WTC11 (cell line): ENCODE data around the gene CD70.

Source experiments
- CREB1 ChIP-seq: sonication (generic); formaldehyde crosslinking; IDR thresholded peaks from 2 replicates; pipeline ENCODE4 v1.8.0; 2023; ENCODE audit warnings: mild to moderate bottlenecking, missing genetic modification reagents
- FOXK1 ChIP-seq: sonication (generic); formaldehyde crosslinking; IDR thresholded peaks from 2 replicates; pipeline ENCODE4 v1.8.0; 2022; ENCODE audit warnings: mild to moderate bottlenecking, moderate library complexity, missing genetic modification reagents
- TF ChIP-seq, protein P1 (sequence below): fragments of 200-600 bp; IDR thresholded peaks from 2 replicates; pipeline ENCODE4 v1.8.0; 2022; ENCODE audit warnings: antibody characterized with exemption

DNA sequence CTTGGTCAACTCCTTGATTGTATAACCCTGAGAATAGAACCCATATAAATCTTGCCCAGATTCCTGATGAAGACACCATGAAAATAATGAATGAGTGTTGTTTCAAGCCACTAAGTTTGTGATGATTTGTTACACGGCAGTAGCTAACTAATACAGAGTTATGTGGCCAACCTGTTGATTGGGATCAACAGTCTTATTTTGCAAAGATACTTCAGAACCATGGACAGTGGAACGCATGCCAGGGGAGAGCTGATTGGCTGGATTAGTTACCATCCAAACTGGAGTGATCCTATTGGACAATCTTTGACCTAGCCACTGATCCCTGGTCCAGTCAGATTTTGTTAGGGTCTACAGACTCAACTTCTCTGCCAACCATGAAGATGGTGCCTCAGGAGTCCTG lies 26.6 kb downstream of the CD70 start:
- TF ChIP-seq CREB1 (CRISPR knock-in tag) = no peak
- TF ChIP-seq, protein P1, sequence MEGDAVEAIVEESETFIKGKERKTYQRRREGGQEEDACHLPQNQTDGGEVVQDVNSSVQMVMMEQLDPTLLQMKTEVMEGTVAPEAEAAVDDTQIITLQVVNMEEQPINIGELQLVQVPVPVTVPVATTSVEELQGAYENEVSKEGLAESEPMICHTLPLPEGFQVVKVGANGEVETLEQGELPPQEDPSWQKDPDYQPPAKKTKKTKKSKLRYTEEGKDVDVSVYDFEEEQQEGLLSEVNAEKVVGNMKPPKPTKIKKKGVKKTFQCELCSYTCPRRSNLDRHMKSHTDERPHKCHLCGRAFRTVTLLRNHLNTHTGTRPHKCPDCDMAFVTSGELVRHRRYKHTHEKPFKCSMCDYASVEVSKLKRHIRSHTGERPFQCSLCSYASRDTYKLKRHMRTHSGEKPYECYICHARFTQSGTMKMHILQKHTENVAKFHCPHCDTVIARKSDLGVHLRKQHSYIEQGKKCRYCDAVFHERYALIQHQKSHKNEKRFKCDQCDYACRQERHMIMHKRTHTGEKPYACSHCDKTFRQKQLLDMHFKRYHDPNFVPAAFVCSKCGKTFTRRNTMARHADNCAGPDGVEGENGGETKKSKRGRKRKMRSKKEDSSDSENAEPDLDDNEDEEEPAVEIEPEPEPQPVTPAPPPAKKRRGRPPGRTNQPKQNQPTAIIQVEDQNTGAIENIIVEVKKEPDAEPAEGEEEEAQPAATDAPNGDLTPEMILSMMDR = no peak
- TF ChIP-seq FOXK1 (CRISPR knock-in tag) = no peak
